NCI-H774 (cell line): ENCODE measurements around the gene CTNNA2.

Experiments
- DNase-seq: peaks from one replicate; lab custom pipeline; 2025; lab: John Stamatoyannopoulos, UW

CTNNA2 gene

GRCh38 chr2:79612999-79613398, 100.1 kb downstream of the CTNNA2 start:
- no peak for DNase-seq

- no peak for DNase-seq
These were observed 106.6 kb downstream of the CTNNA2 start for GRCh38 chr2:79619442-79619841.

GRCh38 chr2:79619976-79620375, 107.1 kb downstream of the CTNNA2 start:
- no peak for DNase-seq

- no peak for DNase-seq
These were observed 107.8 kb downstream of the CTNNA2 start for GRCh38 chr2:79620679-79621078.

GRCh38 chr2:79621252-79621651, 108.4 kb downstream of the CTNNA2 start:
- no peak for DNase-seq

GRCh38 chr2:79621755-79622154, 108.9 kb downstream of the CTNNA2 start:
- no peak for DNase-seq

- DNase-seq = no peak
These were observed 109.7 kb downstream of the CTNNA2 start for GRCh38 chr2:79622508-79622907.

- no peak for DNase-seq
These were observed 114.4 kb downstream of the CTNNA2 start for GRCh38 chr2:79627237-79627636.

GRCh38 chr2:79630060-79630459, 117.2 kb downstream of the CTNNA2 start:
- no peak for DNase-seq

- DNase-seq = no peak
These were observed 118.2 kb downstream of the CTNNA2 start for GRCh38 chr2:79630972-79631557.

- peak; percentile 13 for DNase-seq
These were observed 125.6 kb downstream of the CTNNA2 start for GRCh38 chr2:79638410-79638809.

- DNase-seq = no peak
These were observed 126.1 kb downstream of the CTNNA2 start for GRCh38 chr2:79638954-79639353.

GRCh38 chr2:79640001-79640400, 127.2 kb downstream of the CTNNA2 start:
- DNase-seq = no peak

- DNase-seq = no peak
These were observed 136.7 kb downstream of the CTNNA2 start for GRCh38 chr2:79649531-79649930.

GRCh38 chr2:79660557-79660956, 147.7 kb downstream of the CTNNA2 start:
- DNase-seq = no peak

- DNase-seq = no peak
These were observed 152.2 kb downstream of the CTNNA2 start for GRCh38 chr2:79665091-79665490.

- no peak for DNase-seq
These were observed 153.6 kb downstream of the CTNNA2 start for GRCh38 chr2:79666430-79666829.

GRCh38 chr2:79669714-79670113, 156.9 kb downstream of the CTNNA2 start:
- DNase-seq = no peak

GRCh38 chr2:79670198-79670597, 157.3 kb downstream of the CTNNA2 start:
- no peak for DNase-seq

- no peak for DNase-seq
These were observed 174.0 kb downstream of the CTNNA2 start for GRCh38 chr2:79686884-79687283.

- DNase-seq = no peak
These were observed 182.4 kb downstream of the CTNNA2 start for GRCh38 chr2:79695248-79695647.

- DNase-seq = no peak
These were observed 184.3 kb downstream of the CTNNA2 start for GRCh38 chr2:79697200-79697599.

- DNase-seq = no peak
These were observed 187.8 kb downstream of the CTNNA2 start for GRCh38 chr2:79700651-79701050.

- DNase-seq = no peak
These were observed 190.1 kb downstream of the CTNNA2 start for GRCh38 chr2:79702905-79703304.

- DNase-seq = no peak
These were observed 198.2 kb downstream of the CTNNA2 start for GRCh38 chr2:79711098-79711497.
